K562 (cell line): Measurements from ENCODE around the gene ZNF222. TPM values are rescaled to one million over a fixed set of nuclear protein-coding genes. Genes with fewer than 3 reads are reported as not detected.

ENCODE experiments used
- ATAC-seq: fragments of 200-7000 bp; cut with Tn5 transposase; 3 replicates; pipeline ENCODE4 v1.9.1; 2020; ENCODE audit warnings: moderate library complexity
- BruUV-seq: library from RNA; stranded (reverse); fragments of 400-500 nt; replicated peaks from 2 replicates; lab custom pipeline; 2021; lab: Mats Ljungman, UMichigan
- CTCF ChIA-PET: fragments of 300-600 bp; formaldehyde crosslinking; extraction: SDS; loops from one replicate; lab custom pipeline; 2021; ENCODE audit warnings: low intra/inter-chr PET ratio; lab: Yijun Ruan, JAX
- POLR2A ChIA-PET: fragments of 300-600, 350-650 bp; sonication (Branson Sonifier 250); formaldehyde crosslinking; extraction: SDS; loops from one replicate; lab custom pipeline; 2021; ENCODE audit warnings: antibody characterized with exemption, inconsistent platforms; lab: Yijun Ruan, JAX
- DNase-seq, 4 experiments: peaks; one replicate each; pipeline versions ENCODE4 v3.0.0 to v3.0.0-alpha.2; 2011 to 2018; ENCODE audit warnings: low spot score in 3 of 4, mixed read lengths in 3 of 4; ENCODE audit errors: extremely low read depth in 1 of 4
- FAIRE-seq: peaks from 2 replicates; lab custom pipeline; 2011; peaks lifted over from hg19 to GRCh38; lab: Jason Lieb, UNC
- H2AFZ ChIP-seq: 2 replicates; pipeline ENCODE4 v1.6.0; 2011; ENCODE audit warnings: low read depth, low read length, control low read depth, inconsistent platforms
- H3K27ac ChIP-seq: fragments of 200-600 bp; 3 replicates; pipeline ENCODE4 v1.8.0; 2011; ENCODE audit warnings: low read depth, mild to moderate bottlenecking, control low read depth, inconsistent platforms, low read length, moderate library complexity, mixed read lengths; ENCODE audit errors: extremely low read depth
- H3K27me3 ChIP-seq, 2 experiments: fragments of 300-600 bp in 1 of 2; 2 replicates in 1 of 2; 3 replicates in 1 of 2; pipeline versions ENCODE4 v1.6.0 to v1.8.0; 2011; ENCODE audit warnings: inconsistent platforms in 2 of 2, low read length in 2 of 2, mild to moderate bottlenecking in 1 of 2, mixed read lengths in 1 of 2, moderate library complexity in 1 of 2; ENCODE audit not compliant: control insufficient read depth in 2 of 2, insufficient read depth in 2 of 2
- H3K36me3 ChIP-seq: fragments of 300-600 bp; 3 replicates; pipeline ENCODE4 v1.8.0; 2011; ENCODE audit warnings: mild to moderate bottlenecking, low read length, inconsistent platforms; ENCODE audit not compliant: control insufficient read depth, insufficient read depth
- H3K4me1 ChIP-seq, 2 experiments: fragments of 200-600 bp in 1 of 2; replicated peaks in 1 of 2; 2 replicates in 1 of 2; 3 replicates in 1 of 2; pipeline versions ENCODE4 v1.5.1 to v1.8.0; 2011; ENCODE audit warnings: inconsistent platforms in 2 of 2, low read length in 2 of 2, mild to moderate bottlenecking in 1 of 2, mixed read lengths in 1 of 2, moderate library complexity in 1 of 2; ENCODE audit not compliant: control insufficient read depth in 2 of 2, insufficient read depth in 2 of 2
- H3K4me2 ChIP-seq: 2 replicates; pipeline ENCODE4 v1.6.1; 2011; ENCODE audit warnings: low read length, control low read depth, inconsistent platforms, mixed read lengths; ENCODE audit not compliant: insufficient read depth
- H3K4me3 ChIP-seq: fragments of 200-600 bp; sonication (generic), shearing (Covaris generic); 2 replicates; pipeline ENCODE4 v1.5.1; 2016; ENCODE audit warnings: control low read depth, inconsistent platforms
- H3K79me2 ChIP-seq: fragments of 200-600 bp; 3 replicates; pipeline ENCODE4 v1.8.0; 2011; ENCODE audit warnings: low read length, inconsistent platforms; ENCODE audit not compliant: control insufficient read depth, insufficient read depth
- H3K9ac ChIP-seq, 2 experiments: 2 replicates each; pipeline versions ENCODE4 v1.6.0 to v1.6.1; 2011; ENCODE audit warnings: low read depth in 2 of 2, low read length in 2 of 2, control low read depth in 1 of 2, inconsistent platforms in 1 of 2, mild to moderate bottlenecking in 1 of 2, mixed read lengths in 1 of 2; ENCODE audit not compliant: insufficient read depth in 1 of 2
- H3K9me1 ChIP-seq: one replicate; pipeline ENCODE4 v1.6.0; 2011; ENCODE audit warnings: inconsistent platforms, mild to moderate bottlenecking, low read length, moderate library complexity; ENCODE audit not compliant: control insufficient read depth, insufficient read depth
- H3K9me3 ChIP-seq: replicated peaks from 2 replicates; pipeline ENCODE4 v1.5.1; 2011; ENCODE audit warnings: low read depth, low read length, inconsistent platforms; ENCODE audit not compliant: control insufficient read depth, insufficient read depth
- H4K20me1 ChIP-seq: replicated peaks from 2 replicates; pipeline ENCODE4 v1.6.1; 2011; ENCODE audit warnings: low read length, inconsistent platforms, mixed read lengths; ENCODE audit not compliant: control insufficient read depth, insufficient read depth
- ETV1 ChIP-seq: fragments of 450-650 bp; conservative IDR thresholded peaks from 2 replicates; pipeline ENCODE4 v1.6.1; 2016; ENCODE audit warnings: missing genetic modification characterization, control low read depth, low read depth, missing compliant biosample characterization
- GABPB2 ChIP-seq: fragments of 250-450 bp; sonication (Bioruptor Pico); conservative IDR thresholded peaks from 2 replicates; pipeline ENCODE4 v1.5.1; 2021; ENCODE audit warnings: mild to moderate bottlenecking
- JUNB ChIP-seq: fragments of 450-650 bp; formaldehyde crosslinking; conservative IDR thresholded peaks from 2 replicates; pipeline ENCODE4 v1.4.0; 2020; ENCODE audit warnings: mild to moderate bottlenecking
- MECOM ChIP-seq: fragments of 250-450 bp; sonication (Bioruptor Pico); IDR thresholded peaks from 2 replicates; pipeline ENCODE4 v1.8.0; 2022; ENCODE audit warnings: inconsistent platforms
- MLLT1 ChIP-seq, 2 experiments: fragments of 450-650 bp; IDR thresholded peaks; 2 replicates each; pipeline ENCODE4 v1.6.1; 2016
- NCOR1 ChIP-seq: fragments of 450-650 bp; IDR thresholded peaks from 2 replicates; pipeline ENCODE4 v1.6.1; 2016; ENCODE audit warnings: mild to moderate bottlenecking, moderate library complexity
- NR4A1 ChIP-seq, 2 experiments: fragments of 250-450 bp in 1 of 2; fragments of 450-650 bp in 1 of 2; sonication (Bioruptor Pico) in 1 of 2; IDR thresholded peaks; 2 replicates each; pipeline versions ENCODE4 v1.4.0 to v1.6.1; 2016 to 2020; ENCODE audit warnings: mild to moderate bottlenecking in 2 of 2, missing compliant biosample characterization in 1 of 2, missing genetic modification characterization in 1 of 2, moderate library complexity in 1 of 2
- PKNOX1 ChIP-seq: fragments of 450-650 bp; IDR thresholded peaks from 2 replicates; pipeline ENCODE4 v1.6.1; 2016
- PRMT5 ChIP-seq: sonication (generic); formaldehyde crosslinking; IDR thresholded peaks from 2 replicates; pipeline ENCODE4 v1.5.0; 2020; ENCODE audit warnings: missing genetic modification reagents
- PTTG1 ChIP-seq: fragments of 450-650 bp; IDR thresholded peaks from 2 replicates; pipeline ENCODE4 v1.6.1; 2016; ENCODE audit warnings: low read depth, mild to moderate bottlenecking, missing genetic modification characterization, missing compliant biosample characterization
- SMARCA4 ChIP-seq: fragments of 450-650 bp; IDR thresholded peaks from 2 replicates; pipeline ENCODE4 v1.6.1; 2016
- SP1 ChIP-seq: sonication (generic); formaldehyde crosslinking; IDR thresholded peaks from 2 replicates; pipeline ENCODE4 v1.8.1; 2022; ENCODE audit warnings: mild to moderate bottlenecking, missing genetic modification reagents
- ZBTB17 ChIP-seq: fragments of 450-650 bp; formaldehyde crosslinking; IDR thresholded peaks from 2 replicates; pipeline ENCODE4 v1.4.0; 2020; ENCODE audit warnings: mild to moderate bottlenecking
- ZBTB34 ChIP-seq: fragments of 250-450 bp; sonication (Bioruptor Pico); IDR thresholded peaks from 2 replicates; pipeline ENCODE4 v1.8.0; 2021; ENCODE audit warnings: mild to moderate bottlenecking, moderate library complexity
- WGBS: fragments of 100-300 bp; shearing (Covaris generic); methylation state at CpG from one replicate; pipeline ENCODE4 v1.1.6; 2016; ENCODE audit warnings: low coverage, mixed read lengths; ENCODE audit not compliant: insufficient coverage; ENCODE audit errors: missing lambda C conversion rate; 5-methylcytosine and 5-hydroxymethylcytosine counted together
- in situ Hi-C: fragments of 300-500 bp; cut with MboI; formaldehyde crosslinking; loops from 4 replicates; pipeline ENCODE4 v1.15.0; 2018; ENCODE audit warnings: inconsistent platforms, mixed read lengths
- intact Hi-C: fragments of 100-400 bp; cut with micrococcal nuclease; formaldehyde crosslinking; loops from 2 replicates; pipeline ENCODE4 v1.14.2; 2022
- polyA plus RNA-seq, 8 experiments: library from polyadenylated mRNA; depleted of rRNA in 4 of 8; stranded (reverse) in 5 of 8; unstranded in 3 of 8; fragments of >200 nt; fragmentation: Nextera tagmentation in 2 of 8; fragmentation: Illumina TruSeq in 1 of 8; extraction: Ambion mirVana in 2 of 8; extraction: Trizol in 1 of 8; gene quantifications; 2 replicates each; pipeline versions ENCODE4 v1.2.1 to v1.2.3, GENCODE V29; 2011 to 2014; ENCODE audit warnings: inconsistent platforms in 1 of 8, missing spikeins in 1 of 8
- total RNA-seq, 7 experiments: library from RNA; depleted of rRNA in 6 of 7; stranded (reverse); fragments of >200 nt in 6 of 7; fragmentation: Illumina TruSeq in 2 of 7; extraction: Trizol in 2 of 7; gene quantifications; 2 replicates each; pipeline versions ENCODE4 v1.2.1 to v1.2.3, GENCODE V29; 2011 to 2021; ENCODE audit warnings: low replicate concordance in 1 of 7

The ZNF222 gene
- total and polyA plus RNA-seq, 9 of the 15 experiments (the other 6 are each of a cell fraction or from before 2014, with no cell fraction given): 2.3 to 4.5 (median 3.0) TPM

- no peak for TF ChIP-seq PTTG1 (tag)
- TF ChIP-seq NCOR1: no peak
- no peak for TF ChIP-seq GABPB2 (CRISPR knock-in tag)
- no peak for TF ChIP-seq SMARCA4
- no peak for TF ChIP-seq ZBTB34 (CRISPR knock-in tag)
- no peak for TF ChIP-seq NR4A1 (CRISPR knock-in tag; IDR thresholded peaks at IDR 0.05)
- no peak for TF ChIP-seq NR4A1 (tag; IDR thresholded peaks at IDR 0.05)
- no peak for TF ChIP-seq PRMT5
Observed at GRCh38 chr19:44069415-44069814, 44.2 kb downstream of the ZNF222 start (continued).

GRCh38 chr19:44071824-44072542, 46.8 kb downstream of the ZNF222 start, which contains the start of gene ZNF284:
Gene ZNF284, plus strand, starts transcription at chr19:44072159. Its CDS starts 4,231 bp downstream, at chr19:44076390.
- ChIA-PET CTCF (interaction anchor here (0.7 kb wide), 1 partner anchor 510 kb away, joined by 3 read pairs; no protein-coding TSS in a partner anchor), POLR2A (interaction anchor here (0.6 to 1.0 kb wide), 3 partner anchors 9 to 48 kb away, joined by 3 read pairs; no protein-coding TSS in a partner anchor)
- ATAC-seq (peak; percentile 100), FAIRE-seq (peak; percentile 93), DNase-seq (peak; percentile 67 to 86 (median 79))
- no peaks in the 10 kb centered on the region for H3K36me3 ChIP-seq
- H3K9me1 ChIP-seq: no peaks in the 10 kb centered on the region
- H3K4me1 ChIP-seq: peaks cover 0 to 4% of the 10 kb centered on the region in 2 experiments; a peak in 3 of 5 replicates
- H3K79me2 ChIP-seq: no peaks in the 10 kb centered on the region
- 4% methylated on average over 40 of the region's 40 CpGs for WGBS
- peak within 1 kb of the TSS; percentile 97 for H2AFZ ChIP-seq
- no peaks in the 10 kb centered on the region for H3K27me3 ChIP-seq
- H3K9me3 ChIP-seq: 0 out of 2 replicates have a peak, but pooled peaks cover 2% of the 10 kb centered on the region
- BruUV-seq: TSS peak; percentile 77
- intact Hi-C loops (no loop called here), in situ Hi-C loops (no loop called here)
- no peaks in the 10 kb centered on the region for H4K20me1 ChIP-seq
- peak within 1 kb of the TSS; percentile 35 for H3K4me3 ChIP-seq
- H3K9ac ChIP-seq: peak within 1 kb of the TSS; percentile 44 to 71; a peak in 2 of 4 replicates
- peak within 1 kb of the TSS; percentile 85 for H3K4me2 ChIP-seq
- peak within 1 kb of the TSS; percentile 31 for H3K27ac ChIP-seq
- TF ChIP-seq SP1 (CRISPR knock-in tag) (0 out of 2 replicates have a peak, but pooled peaks have one; percentile 21), MLLT1 (IDR thresholded peaks at IDR 0.05) (peak in 1 of 2 experiments; percentile 80; a peak in 1 of 4 replicates), MECOM (CRISPR knock-in tag) (0 out of 2 replicates have a peak, but pooled peaks have one; percentile 23), ETV1 (tag) (peak; percentile 91), ZBTB17 (CRISPR knock-in tag) (peak; percentile 89), PKNOX1 (peak; percentile 46), JUNB (CRISPR knock-in tag) (no peak)
